NCI-H146 (cell line): ENCODE data around the gene CTNNA3.

Experiments used
- DNase-seq: peaks from one replicate; lab custom pipeline; 2025; lab: John Stamatoyannopoulos, UW

The CTNNA3 gene

DNA sequence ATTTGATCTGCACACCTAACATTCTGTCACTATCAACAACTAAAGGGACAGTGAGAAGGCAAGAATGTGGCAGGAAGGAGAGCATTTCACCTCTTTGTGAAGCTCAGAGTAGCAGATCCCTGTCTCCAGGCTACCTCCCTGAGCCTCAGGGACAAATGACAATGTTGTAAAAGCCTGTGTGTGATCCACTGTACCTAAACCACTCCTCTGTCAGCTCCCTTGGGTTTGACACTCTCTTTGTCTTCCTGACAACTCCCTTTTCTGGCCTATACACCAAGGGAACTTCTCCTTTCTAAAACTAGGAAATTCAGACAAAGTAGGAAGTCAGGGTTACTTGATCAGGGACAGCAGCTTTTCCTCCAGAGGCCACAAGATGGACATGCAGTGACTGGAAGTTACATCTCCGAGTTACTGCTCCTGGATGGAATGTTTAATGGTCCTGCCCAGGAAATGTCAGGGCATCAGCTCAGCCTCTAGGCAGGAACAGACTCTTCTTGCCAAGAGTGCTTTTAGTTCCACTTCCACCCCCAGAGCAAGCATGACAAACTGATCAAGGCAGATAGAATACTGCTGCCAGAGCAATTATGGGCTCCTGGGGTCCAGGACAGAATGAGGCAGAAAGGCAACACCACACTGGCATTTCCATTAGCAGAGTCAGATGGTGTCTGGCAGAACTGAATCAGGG is 1784.7 kb downstream of the CTNNA3 start:
- no peak for DNase-seq

- no peak for DNase-seq
Observed at GRCh38 chr10:65910209-65910608, 1785.8 kb downstream of the CTNNA3 start.

DNA sequence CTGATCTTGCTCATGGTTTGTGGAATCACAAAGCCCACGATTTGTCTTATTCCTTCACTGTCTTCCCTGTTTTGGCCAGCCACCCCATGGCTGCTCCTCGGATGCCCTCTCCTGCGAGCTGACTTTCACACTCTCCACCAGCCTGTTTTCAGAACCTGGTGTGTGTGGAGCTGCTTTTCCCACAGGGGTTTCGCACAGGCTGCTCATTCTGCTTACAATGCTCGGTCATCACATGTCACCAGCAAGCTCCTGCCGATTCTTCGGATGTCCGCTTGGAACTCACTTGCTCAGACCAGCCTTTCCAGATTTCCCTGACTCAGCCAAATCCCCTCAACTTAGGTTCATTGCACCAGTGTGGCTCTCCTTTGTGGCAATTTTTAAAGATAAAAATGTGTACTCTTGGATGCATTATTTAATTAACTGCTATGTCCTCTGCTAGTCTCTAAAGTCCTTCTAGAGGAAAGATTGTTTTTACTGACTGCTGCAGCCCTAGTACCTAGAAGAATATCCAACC is 1788.7 kb downstream of the CTNNA3 start:
- no peak for DNase-seq

- DNase-seq = no peak
Observed at GRCh38 chr10:65903620-65904019, 1792.4 kb downstream of the CTNNA3 start.

- DNase-seq = no peak
Observed at GRCh38 chr10:65900271-65900670, 1795.7 kb downstream of the CTNNA3 start.

DNA sequence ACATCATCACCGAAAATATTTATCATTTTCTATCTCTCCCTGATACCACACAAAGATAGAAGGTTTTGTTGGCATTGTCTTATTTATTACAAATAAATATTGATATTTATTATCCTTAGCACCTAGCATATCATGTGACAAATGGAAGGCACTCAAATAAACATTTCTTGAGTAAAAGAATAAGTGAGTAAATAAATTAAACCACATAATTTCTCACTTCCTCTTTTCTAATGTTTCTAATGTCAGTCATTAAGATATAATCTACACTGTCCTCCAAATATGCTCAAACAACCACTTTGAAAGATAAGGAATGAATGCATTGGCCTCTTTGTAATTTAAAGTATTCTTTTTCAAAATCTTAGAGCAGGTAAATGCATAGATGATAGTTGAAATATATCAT is 1797.9 kb downstream of the CTNNA3 start:
- DNase-seq = no peak

GRCh38 chr10:65894961-65895360 is 1801.0 kb downstream of the CTNNA3 start:
- DNase-seq = no peak

- DNase-seq = no peak
Observed at GRCh38 chr10:65894379-65894778, 1801.6 kb downstream of the CTNNA3 start.

DNA sequence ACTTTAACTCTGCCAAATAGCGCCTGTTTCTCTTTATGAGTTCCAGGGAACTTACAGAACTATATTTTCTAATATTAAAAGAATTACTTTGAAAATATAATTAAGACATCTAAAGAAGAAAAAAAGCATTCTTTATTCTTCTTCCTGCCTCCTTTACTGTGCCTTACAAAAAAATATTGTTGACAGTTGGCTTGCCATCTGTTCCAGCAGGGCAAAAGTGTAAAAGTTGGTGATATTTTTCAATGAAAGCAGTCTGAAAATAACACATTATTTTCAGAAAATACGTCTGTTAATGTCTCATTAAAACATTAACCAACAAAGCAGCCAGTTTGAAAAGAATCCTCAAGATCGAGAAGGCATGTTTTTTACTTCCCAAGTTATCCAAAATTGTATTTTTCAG is 1802.3 kb downstream of the CTNNA3 start:
- DNase-seq = no peak

- DNase-seq = no peak
Observed at GRCh38 chr10:65892284-65892683, 1803.7 kb downstream of the CTNNA3 start.

DNA sequence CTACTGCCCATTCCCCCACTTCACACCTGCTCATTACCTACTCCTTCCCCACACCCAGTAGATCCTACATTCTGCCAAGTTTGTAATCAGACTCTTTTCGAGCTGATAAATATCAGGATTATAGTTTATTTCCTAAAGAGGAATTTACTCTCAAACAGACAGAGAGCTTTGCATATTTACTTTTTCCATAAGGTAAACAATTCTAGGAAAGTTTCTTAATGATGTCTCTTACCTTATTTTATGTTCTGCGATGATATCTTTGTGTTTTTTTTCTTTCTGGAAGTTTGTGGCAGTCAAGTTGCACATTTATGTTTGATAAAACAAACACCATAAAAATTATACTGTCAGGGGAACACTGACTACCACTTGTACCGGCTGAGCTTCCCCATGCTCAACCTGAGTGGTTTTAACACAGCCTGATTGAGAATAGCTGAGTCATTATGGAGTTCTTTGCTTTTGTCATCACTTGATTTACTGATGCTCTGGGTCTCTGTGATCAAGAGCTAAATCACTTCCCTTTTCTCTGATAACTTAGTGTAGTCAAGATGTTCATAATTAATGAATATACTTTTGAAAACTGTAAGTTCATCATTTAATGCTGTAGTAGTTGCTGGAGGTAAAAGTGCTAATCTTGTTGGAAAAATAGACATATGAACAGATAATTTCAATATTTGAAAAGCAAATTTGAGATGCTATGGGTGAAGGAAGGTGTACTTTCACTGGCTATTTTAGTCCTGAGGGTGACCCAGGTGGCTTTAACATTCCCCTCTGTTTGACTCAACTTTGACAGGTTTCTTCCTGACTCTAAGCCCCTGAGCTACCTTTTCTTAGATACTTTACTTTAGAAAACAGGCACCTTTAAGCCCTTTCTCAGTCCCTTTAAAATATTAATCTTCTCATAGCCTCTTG is 1804.7 kb downstream of the CTNNA3 start:
- no peak for DNase-seq

- no peak for DNase-seq
Observed at GRCh38 chr10:65864529-65864928, 1831.5 kb downstream of the CTNNA3 start.

DNA sequence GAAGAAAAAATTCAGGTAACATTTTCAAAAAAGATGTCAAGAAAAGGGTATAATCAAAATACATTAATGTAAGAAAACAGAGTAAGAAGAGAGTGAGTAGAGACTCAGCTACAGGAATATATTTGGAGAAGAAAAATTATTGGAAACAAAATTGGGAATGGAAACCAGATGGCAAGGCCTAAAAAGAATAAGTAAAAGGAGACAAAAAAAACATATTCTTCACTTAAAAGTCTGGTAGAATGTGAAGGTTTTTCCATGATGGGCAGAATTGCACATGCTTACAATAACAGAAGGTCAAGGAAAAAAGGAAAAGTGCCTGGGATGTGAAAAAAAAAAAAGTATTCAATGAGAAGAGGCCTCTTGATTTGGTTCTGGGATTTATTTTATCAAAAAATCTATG is 1832.0 kb downstream of the CTNNA3 start:
- no peak for DNase-seq
